Type B pancreatic cell (in vitro differentiated cells): ENCODE data around the gene UNC79. TPM values are rescaled to one million over a fixed set of nuclear protein-coding genes. Genes with fewer than 3 reads are reported as not detected.
A peak's percentile ranks its signal among the peaks of the same experiment; 100 is the strongest.

Experiments used
- DNase-seq: peaks from one replicate; pipeline ENCODE4 v3.0.0; 2021; ENCODE audit warnings: mixed read lengths; ENCODE audit not compliant: unreplicated experiment; ENCODE audit errors: extremely low spot score
- H3K27ac Mint-ChIP-seq: 2 replicates; pipeline ENCODE4 v1.8.0; 2021; ENCODE audit warnings: mild to moderate bottlenecking, mixed read lengths
- H3K27me3 Mint-ChIP-seq: 2 replicates; pipeline ENCODE4 v1.8.0; 2021; ENCODE audit warnings: mixed read lengths
- H3K36me3 Mint-ChIP-seq: 2 replicates; pipeline ENCODE4 v1.8.0; 2021; ENCODE audit warnings: mixed read lengths
- H3K4me1 Mint-ChIP-seq: one replicate; pipeline ENCODE4 v1.8.0; 2021; ENCODE audit warnings: mixed read lengths; ENCODE audit not compliant: unreplicated experiment
- H3K4me3 Mint-ChIP-seq: 2 replicates; pipeline ENCODE4 v1.8.0; 2021; ENCODE audit warnings: mild to moderate bottlenecking, mixed read lengths
- H3K9me3 Mint-ChIP-seq: 2 replicates; pipeline ENCODE4 v1.8.0; 2021; ENCODE audit warnings: mixed read lengths
- total RNA-seq: library from RNA; stranded (reverse); gene quantifications from 2 replicates; pipeline ENCODE4 v1.2.1, GENCODE V29; 2021; ENCODE audit warnings: low replicate concordance
- TF ChIP-seq, protein P1 (sequence below): fragments of 200-600 bp; sonication (generic); conservative IDR thresholded peaks from 2 replicates; pipeline ENCODE4 v1.5.0; 2021; ENCODE audit warnings: antibody characterized with exemption, mild to moderate bottlenecking

Gene UNC79
- total RNA-seq, 1 donor from 2014 or later = 2.1 TPM

DNA sequence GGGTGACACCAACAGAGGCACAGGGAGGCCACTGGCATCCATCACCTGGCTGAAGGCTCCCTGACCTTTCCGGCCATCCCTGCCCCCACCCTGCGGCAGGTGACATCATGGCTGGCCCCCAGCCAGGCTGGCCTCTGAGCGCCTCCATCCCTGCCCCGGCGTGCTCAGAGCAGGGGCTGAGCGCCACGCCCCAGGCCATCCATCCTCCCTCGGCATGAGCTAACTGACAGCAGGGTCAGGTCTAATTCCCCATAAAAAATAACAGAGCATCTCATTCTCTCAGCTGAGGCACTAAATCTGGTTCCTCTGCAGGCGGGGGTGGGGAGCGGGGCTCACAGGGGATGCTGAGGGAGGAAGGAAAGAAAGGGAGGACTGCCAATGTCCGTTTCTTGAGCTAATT lies 306.9 kb downstream of the UNC79 start:
- TF ChIP-seq, protein P1, sequence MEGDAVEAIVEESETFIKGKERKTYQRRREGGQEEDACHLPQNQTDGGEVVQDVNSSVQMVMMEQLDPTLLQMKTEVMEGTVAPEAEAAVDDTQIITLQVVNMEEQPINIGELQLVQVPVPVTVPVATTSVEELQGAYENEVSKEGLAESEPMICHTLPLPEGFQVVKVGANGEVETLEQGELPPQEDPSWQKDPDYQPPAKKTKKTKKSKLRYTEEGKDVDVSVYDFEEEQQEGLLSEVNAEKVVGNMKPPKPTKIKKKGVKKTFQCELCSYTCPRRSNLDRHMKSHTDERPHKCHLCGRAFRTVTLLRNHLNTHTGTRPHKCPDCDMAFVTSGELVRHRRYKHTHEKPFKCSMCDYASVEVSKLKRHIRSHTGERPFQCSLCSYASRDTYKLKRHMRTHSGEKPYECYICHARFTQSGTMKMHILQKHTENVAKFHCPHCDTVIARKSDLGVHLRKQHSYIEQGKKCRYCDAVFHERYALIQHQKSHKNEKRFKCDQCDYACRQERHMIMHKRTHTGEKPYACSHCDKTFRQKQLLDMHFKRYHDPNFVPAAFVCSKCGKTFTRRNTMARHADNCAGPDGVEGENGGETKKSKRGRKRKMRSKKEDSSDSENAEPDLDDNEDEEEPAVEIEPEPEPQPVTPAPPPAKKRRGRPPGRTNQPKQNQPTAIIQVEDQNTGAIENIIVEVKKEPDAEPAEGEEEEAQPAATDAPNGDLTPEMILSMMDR = no peak
- peaks cover 6% of the 10 kb centered on the region for H3K4me1 Mint-ChIP-seq
- H3K36me3 Mint-ChIP-seq = no peaks in the 10 kb centered on the region
- peak overlapping the region; percentile 11 for H3K27ac Mint-ChIP-seq
- no peak for DNase-seq
- H3K4me3 Mint-ChIP-seq = no peak overlapping the region
- H3K27me3 Mint-ChIP-seq = peaks cover 3% of the 10 kb centered on the region
- H3K9me3 Mint-ChIP-seq = no peaks in the 10 kb centered on the region

GRCh38 chr14:93741556-93742230 lies 311.0 kb downstream of the UNC79 start:
- Mint-ChIP-seq H3K36me3 (no peaks in the 10 kb centered on the region), H3K9me3 (no peaks in the 10 kb centered on the region), H3K27ac (no peak overlapping the region), H3K27me3 (peaks cover 10% of the 10 kb centered on the region), H3K4me3 (no peak overlapping the region), H3K4me1 (peaks cover 22% of the 10 kb centered on the region)
- DNase-seq = no peak
- TF ChIP-seq, protein P1 = no peak

- no peak for DNase-seq
- H3K27me3 Mint-ChIP-seq = peaks cover 16% of the 10 kb centered on the region
- peaks cover 31% of the 10 kb centered on the region for H3K4me1 Mint-ChIP-seq
- TF ChIP-seq, protein P1 = no peak
- H3K27ac Mint-ChIP-seq = no peak overlapping the region
- no peaks in the 10 kb centered on the region for H3K9me3 Mint-ChIP-seq
- H3K4me3 Mint-ChIP-seq = no peak overlapping the region
- H3K36me3 Mint-ChIP-seq = no peaks in the 10 kb centered on the region
These were observed 312.0 kb downstream of the UNC79 start for GRCh38 chr14:93742761-93743160.

DNA sequence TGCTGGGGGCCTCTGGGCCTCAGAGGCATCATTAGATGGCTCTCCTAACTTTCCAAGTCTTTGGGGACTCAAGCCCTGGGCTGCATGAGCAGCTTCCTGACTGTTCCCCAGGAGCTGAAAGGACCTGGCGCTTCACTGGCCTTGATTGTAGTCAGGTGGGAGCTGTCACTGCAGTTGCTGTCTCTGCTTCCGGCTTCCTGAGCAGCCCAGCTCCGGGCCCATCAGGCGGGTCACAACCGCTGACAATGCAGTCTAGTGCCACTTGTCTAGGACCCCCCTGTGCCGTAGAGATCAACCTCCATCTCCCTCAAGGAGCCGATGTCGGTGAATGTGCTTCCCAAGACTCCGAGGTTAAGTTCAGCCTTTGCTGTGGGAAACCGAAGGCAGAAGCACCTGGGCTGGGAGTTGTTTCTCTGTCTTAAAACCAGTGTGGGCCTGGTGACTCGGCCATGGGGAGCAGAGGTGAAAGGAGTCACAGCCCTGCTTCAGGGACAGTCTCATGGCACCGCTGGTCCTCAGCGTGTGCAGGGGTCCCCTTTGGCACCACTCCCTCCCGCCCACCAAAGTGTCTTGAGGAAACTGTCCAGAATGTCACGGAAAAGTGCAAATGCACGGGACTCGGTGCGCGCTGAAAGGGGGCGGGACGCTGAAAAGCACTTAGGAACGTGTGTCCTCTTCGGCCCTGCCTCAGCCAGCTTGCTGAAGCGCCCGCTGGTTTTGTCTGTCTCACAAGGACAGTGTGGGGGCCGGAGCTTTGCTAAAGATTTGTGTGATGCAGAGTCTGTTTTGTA lies 312.7 kb downstream of the UNC79 start:
- peaks cover 19% of the 10 kb centered on the region for H3K27me3 Mint-ChIP-seq
- no peak for DNase-seq
- no peaks in the 10 kb centered on the region for H3K36me3 Mint-ChIP-seq
- no peaks in the 10 kb centered on the region for H3K9me3 Mint-ChIP-seq
- H3K4me1 Mint-ChIP-seq = peaks cover 35% of the 10 kb centered on the region
- H3K4me3 Mint-ChIP-seq = no peak overlapping the region
- H3K27ac Mint-ChIP-seq = no peak overlapping the region
- TF ChIP-seq, protein P1 = no peak

- TF ChIP-seq, protein P1 = no peak
- no peak for DNase-seq
- H3K9me3 Mint-ChIP-seq = no peaks in the 10 kb centered on the region
- H3K4me1 Mint-ChIP-seq = peaks cover 41% of the 10 kb centered on the region
- H3K27me3 Mint-ChIP-seq = peaks cover 20% of the 10 kb centered on the region
- no peak overlapping the region for H3K27ac Mint-ChIP-seq
- no peaks in the 10 kb centered on the region for H3K36me3 Mint-ChIP-seq
- no peak overlapping the region for H3K4me3 Mint-ChIP-seq
These were observed 313.4 kb downstream of the UNC79 start for GRCh38 chr14:93744176-93744575.
